Measurements from ENCODE around the gene NFIA. TPM values are rescaled to one million over a fixed set of nuclear protein-coding genes. Genes with fewer than 3 reads are reported as not detected.

NFIA gene
- total and polyA plus RNA-seq, 9 of the 15 experiments (the other 6 are each of a cell fraction or from before 2014, with no cell fraction given) = 5.3 to 24.9 (median 9.8) TPM

DNA sequence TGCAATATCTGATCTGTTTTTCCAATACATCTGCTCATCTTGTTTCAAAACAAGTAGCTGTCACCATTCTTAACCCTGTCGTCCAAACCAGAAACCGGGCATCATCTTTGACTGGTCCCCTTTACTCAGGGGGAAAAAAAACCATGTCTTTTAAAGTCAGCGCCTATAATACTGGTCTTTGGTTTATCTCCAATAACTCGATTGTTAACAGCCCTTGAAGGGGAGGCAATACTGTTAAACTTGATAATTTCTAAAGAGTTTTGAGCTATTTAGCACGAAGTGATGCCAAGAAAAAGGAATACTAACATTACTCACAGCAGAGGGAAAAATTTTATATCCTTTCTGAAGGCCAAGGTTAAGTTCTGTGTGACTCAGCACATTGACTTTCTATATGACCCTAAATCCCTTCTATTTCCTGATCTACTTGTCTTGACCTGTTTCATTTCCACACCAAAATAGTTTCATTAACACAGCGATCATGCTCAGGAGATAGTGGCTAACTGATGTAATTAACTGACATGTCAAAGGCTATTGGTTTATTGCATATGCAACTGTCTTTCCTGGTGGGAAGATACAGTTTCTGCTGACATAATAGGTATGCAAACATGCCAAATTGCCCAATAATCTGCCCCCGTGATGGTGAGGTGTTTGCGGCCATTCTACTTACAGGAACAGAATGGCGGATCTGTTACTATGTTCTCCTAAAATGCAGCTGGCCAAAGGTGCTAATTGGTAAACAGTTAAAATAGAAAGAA lies 59.1 kb downstream of the NFIA start (continued):
- no peak for TF ChIP-seq WHSC1 (IDR thresholded peaks at IDR 0.05; ENCODE audit: low read length)
- TF ChIP-seq MYC (IDR thresholded peaks at IDR 0.05; ENCODE audit: low read depth, low read length) = peak; percentile 50; the same call in 1 of the 2 replicates
- no peak for TF ChIP-seq MYC (CRISPR knock-in tag; IDR thresholded peaks at IDR 0.05; ENCODE audit: borderline replicate concordance, low read depth)
- TF ChIP-seq DACH1 (IDR thresholded peaks at IDR 0.05; ENCODE audit: partially characterized antibody) = peak; percentile 65
- TF ChIP-seq, protein P1, sequence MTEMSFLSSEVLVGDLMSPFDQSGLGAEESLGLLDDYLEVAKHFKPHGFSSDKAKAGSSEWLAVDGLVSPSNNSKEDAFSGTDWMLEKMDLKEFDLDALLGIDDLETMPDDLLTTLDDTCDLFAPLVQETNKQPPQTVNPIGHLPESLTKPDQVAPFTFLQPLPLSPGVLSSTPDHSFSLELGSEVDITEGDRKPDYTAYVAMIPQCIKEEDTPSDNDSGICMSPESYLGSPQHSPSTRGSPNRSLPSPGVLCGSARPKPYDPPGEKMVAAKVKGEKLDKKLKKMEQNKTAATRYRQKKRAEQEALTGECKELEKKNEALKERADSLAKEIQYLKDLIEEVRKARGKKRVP (CRISPR knock-in tag; IDR thresholded peaks at IDR 0.05) = peak; percentile 88
- TF ChIP-seq, protein P2, sequence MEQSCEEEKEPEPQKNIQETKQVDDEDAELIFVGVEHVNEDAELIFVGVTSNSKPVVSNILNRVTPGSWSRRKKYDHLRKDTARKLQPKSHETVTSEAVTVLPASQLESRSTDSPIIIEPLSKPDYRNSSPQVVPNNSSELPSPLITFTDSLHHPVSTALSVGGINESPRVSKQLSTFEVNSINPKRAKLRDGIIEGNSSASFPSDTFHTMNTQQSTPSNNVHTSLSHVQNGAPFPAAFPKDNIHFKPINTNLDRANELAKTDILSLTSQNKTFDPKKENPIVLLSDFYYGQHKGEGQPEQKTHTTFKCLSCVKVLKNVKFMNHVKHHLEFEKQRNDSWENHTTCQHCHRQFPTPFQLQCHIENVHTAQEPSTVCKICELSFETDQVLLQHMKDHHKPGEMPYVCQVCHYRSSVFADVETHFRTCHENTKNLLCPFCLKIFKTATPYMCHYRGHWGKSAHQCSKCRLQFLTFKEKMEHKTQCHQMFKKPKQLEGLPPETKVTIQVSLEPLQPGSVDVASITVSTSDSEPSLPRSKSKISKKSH (CRISPR knock-in tag; IDR thresholded peaks at IDR 0.05) = no peak
- TF ChIP-seq, protein P3, sequence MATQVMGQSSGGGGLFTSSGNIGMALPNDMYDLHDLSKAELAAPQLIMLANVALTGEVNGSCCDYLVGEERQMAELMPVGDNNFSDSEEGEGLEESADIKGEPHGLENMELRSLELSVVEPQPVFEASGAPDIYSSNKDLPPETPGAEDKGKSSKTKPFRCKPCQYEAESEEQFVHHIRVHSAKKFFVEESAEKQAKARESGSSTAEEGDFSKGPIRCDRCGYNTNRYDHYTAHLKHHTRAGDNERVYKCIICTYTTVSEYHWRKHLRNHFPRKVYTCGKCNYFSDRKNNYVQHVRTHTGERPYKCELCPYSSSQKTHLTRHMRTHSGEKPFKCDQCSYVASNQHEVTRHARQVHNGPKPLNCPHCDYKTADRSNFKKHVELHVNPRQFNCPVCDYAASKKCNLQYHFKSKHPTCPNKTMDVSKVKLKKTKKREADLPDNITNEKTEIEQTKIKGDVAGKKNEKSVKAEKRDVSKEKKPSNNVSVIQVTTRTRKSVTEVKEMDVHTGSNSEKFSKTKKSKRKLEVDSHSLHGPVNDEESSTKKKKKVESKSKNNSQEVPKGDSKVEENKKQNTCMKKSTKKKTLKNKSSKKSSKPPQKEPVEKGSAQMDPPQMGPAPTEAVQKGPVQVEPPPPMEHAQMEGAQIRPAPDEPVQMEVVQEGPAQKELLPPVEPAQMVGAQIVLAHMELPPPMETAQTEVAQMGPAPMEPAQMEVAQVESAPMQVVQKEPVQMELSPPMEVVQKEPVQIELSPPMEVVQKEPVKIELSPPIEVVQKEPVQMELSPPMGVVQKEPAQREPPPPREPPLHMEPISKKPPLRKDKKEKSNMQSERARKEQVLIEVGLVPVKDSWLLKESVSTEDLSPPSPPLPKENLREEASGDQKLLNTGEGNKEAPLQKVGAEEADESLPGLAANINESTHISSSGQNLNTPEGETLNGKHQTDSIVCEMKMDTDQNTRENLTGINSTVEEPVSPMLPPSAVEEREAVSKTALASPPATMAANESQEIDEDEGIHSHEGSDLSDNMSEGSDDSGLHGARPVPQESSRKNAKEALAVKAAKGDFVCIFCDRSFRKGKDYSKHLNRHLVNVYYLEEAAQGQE (IDR thresholded peaks at IDR 0.05; ENCODE audit: borderline replicate concordance) = no peak
- TF ChIP-seq, protein P3 (CRISPR knock-in tag; IDR thresholded peaks at IDR 0.05; ENCODE audit: low read depth) = no peak
- TF ChIP-seq GTF2E2 (tag; IDR thresholded peaks at IDR 0.05) = no peak
- TF ChIP-seq, protein P4, sequence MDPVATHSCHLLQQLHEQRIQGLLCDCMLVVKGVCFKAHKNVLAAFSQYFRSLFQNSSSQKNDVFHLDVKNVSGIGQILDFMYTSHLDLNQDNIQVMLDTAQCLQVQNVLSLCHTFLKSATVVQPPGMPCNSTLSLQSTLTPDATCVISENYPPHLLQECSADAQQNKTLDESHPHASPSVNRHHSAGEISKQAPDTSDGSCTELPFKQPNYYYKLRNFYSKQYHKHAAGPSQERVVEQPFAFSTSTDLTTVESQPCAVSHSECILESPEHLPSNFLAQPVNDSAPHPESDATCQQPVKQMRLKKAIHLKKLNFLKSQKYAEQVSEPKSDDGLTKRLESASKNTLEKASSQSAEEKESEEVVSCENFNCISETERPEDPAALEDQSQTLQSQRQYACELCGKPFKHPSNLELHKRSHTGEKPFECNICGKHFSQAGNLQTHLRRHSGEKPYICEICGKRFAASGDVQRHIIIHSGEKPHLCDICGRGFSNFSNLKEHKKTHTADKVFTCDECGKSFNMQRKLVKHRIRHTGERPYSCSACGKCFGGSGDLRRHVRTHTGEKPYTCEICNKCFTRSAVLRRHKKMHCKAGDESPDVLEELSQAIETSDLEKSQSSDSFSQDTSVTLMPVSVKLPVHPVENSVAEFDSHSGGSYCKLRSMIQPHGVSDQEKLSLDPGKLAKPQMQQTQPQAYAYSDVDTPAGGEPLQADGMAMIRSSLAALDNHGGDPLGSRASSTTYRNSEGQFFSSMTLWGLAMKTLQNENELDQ (CRISPR knock-in tag; IDR thresholded peaks at IDR 0.05; ENCODE audit: borderline replicate concordance) = no peak
- TF ChIP-seq GABPB1 (CRISPR knock-in tag; IDR thresholded peaks at IDR 0.05) = no peak
- TF ChIP-seq, protein P5, sequence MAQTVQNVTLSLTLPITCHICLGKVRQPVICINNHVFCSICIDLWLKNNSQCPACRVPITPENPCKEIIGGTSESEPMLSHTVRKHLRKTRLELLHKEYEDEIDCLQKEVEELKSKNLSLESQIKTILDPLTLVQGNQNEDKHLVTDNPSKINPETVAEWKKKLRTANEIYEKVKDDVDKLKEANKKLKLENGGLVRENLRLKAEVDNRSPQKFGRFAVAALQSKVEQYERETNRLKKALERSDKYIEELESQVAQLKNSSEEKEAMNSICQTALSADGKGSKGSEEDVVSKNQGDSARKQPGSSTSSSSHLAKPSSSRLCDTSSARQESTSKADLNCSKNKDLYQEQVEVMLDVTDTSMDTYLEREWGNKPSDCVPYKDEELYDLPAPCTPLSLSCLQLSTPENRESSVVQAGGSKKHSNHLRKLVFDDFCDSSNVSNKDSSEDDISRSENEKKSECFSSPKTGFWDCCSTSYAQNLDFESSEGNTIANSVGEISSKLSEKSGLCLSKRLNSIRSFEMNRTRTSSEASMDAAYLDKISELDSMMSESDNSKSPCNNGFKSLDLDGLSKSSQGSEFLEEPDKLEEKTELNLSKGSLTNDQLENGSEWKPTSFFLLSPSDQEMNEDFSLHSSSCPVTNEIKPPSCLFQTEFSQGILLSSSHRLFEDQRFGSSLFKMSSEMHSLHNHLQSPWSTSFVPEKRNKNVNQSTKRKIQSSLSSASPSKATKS (CRISPR knock-in tag; IDR thresholded peaks at IDR 0.05) = no peak
